HG02852 (cell line): ENCODE data around the gene RHAG.
"Not testable (repeated sequence)": the region's sequence is repeated elsewhere in the genome, so short reads cannot be mapped to it uniquely, and the experiment has no call there.

ENCODE experiments used
- ATAC-seq: cut with Tn5 transposase; IDR thresholded peaks from one replicate; pipeline ENCODE4 v1.9.1; 2021; ENCODE audit warnings: mild to moderate bottlenecking, moderate library complexity; ENCODE audit not compliant: unreplicated experiment

RHAG gene

GRCh38 chr6:49635978-49636712 lies 494 bp downstream of the RHAG start:
- ATAC-seq, result no peak

GRCh38 chr6:49635480-49635879 lies 1.2 kb downstream of the RHAG start:
- no peak for ATAC-seq

GRCh38 chr6:49634836-49635218 lies 1.8 kb downstream of the RHAG start:
- no peak for ATAC-seq

GRCh38 chr6:49634092-49634835 lies 2.4 kb downstream of the RHAG start:
- ATAC-seq, result no peak

GRCh38 chr6:49633541-49633940 lies 3.1 kb downstream of the RHAG start:
- ATAC-seq, result no peak

GRCh38 chr6:49632727-49633126 lies 3.9 kb downstream of the RHAG start:
- ATAC-seq, result no peak

GRCh38 chr6:49629485-49630088 lies 7.1 kb downstream of the RHAG start:
- ATAC-seq, result not testable (repeated sequence)

GRCh38 chr6:49626811-49627210 lies 9.8 kb downstream of the RHAG start:
- ATAC-seq, result no peak

DNA sequence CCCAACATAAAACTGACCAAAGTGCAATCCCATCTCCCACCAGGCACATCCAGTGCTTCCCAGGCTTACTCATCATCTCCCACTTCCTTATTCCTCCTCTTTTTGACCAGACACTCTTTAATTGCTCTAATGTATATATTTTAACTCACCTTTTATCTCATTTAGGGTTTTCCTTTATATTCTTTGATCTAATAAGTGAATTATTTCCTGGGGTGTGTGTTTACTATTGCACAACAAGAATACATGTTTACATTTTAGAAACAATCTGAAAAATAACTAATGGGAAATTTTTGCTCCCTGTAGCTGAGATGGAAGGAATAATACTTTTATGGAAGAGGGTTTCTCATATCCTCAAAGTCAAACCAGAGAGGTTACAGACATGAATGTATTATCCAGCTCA lies 18.4 kb downstream of the RHAG start:
- ATAC-seq, result no peak

DNA sequence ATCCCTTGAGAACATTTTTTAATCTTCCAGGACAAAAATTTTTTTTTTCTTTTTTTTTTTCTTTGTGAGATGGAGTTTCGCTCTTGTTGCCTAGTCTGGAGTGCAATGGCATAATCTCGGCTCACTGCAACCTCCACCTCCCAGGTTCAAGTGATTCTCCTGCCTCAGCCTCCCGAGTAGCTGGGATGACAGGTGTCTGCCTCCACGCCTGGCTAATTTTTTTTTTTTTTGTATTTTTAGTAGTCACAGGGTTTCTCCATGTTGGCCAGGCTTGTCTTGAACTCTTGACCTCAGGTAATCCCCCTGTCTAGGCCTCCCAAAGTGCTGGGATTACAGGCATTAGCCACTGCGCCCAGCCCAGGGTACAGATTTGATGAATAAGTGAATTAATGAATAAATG lies 22.5 kb downstream of the RHAG start:
- not testable (repeated sequence) for ATAC-seq

DNA sequence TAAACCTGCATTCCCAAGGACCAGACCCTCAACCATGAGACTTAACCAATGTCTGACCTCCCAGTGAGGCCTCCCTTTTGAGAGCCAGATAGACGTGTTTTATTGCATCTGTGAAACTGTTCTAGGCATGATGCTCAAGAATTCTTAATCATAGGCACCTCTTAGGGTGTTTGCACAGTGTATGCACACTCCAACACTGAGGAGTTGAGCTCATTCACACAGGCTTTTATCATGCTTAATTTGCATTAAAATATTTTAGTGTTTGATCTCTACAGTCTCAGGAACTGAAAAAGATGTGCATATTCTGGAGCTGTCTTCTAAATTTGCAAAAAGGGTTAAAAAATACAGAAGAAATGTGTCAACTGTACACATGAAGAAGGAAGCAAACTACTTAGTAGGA lies 27.4 kb downstream of the RHAG start:
- no peak for ATAC-seq

GRCh38 chr6:49608275-49608674 lies 28.4 kb downstream of the RHAG start:
- not testable (repeated sequence) for ATAC-seq

GRCh38 chr6:49607391-49607982 lies 29.2 kb downstream of the RHAG start:
- ATAC-seq, result no peak

- ATAC-seq, result peak; percentile 96
These were observed 29.8 kb downstream of the RHAG start for GRCh38 chr6:49606721-49607390.

- not testable (repeated sequence) for ATAC-seq
These were observed 32.6 kb downstream of the RHAG start for GRCh38 chr6:49604080-49604479.

GRCh38 chr6:49587262-49587661 lies 49.4 kb downstream of the RHAG start:
- ATAC-seq, result not testable (repeated sequence)

DNA sequence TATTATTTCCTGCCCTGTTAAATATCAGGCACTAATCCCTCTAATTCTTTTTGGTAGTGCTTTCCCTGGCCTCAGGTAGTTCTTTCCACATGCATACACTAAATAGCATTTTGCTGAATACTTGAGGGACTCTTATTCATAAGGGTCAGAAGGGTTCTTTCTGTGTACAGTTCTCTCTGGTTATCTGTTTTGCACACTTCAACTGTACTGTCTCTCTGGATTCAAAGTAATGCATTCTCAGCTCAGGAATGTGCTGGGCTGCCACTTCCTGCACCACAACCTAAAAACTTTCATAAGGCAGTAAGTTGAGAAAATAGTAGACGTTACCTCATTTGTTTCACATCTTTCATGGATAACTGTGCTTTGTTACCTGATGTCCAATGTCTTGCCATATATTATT lies 54.1 kb downstream of the RHAG start:
- no peak for ATAC-seq

DNA sequence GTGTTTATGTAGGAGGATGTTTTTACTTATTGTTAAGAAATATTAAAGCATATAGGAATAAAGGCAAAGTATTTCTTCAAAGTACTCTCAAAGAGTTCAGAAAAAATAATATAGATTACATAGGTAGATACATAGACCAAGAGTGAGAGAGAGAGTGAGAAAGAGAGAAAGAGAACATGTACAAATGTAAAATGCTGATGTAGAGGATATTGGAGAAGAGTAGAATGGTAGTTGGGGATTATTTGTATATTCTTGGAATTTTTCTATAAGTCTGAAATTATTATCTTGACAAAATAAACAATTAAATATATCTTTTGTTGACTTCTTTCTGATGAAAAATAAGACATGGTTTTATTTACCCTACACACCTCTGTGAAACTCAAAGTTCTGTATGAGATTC lies 57.0 kb downstream of the RHAG start:
- ATAC-seq, result no peak

DNA sequence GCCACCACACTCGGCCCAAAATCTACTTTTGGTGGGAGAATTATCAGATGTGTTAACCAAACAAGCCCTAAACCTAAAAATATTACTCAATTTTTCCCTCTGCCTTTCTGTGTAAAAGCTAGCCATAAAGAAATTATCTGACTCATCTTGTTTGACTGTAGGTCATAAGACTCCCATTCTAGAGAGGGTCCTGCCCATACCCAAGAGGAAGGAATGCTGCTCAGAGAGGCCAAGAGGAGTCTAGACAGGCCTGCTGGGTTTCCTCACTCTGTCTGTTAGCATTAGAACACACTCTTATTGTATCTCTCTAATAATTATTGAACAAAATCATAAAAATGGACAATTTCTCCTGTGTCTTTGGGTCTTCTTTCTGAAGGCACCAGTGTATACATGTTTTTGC lies 60.0 kb downstream of the RHAG start:
- ATAC-seq, result no peak

DNA sequence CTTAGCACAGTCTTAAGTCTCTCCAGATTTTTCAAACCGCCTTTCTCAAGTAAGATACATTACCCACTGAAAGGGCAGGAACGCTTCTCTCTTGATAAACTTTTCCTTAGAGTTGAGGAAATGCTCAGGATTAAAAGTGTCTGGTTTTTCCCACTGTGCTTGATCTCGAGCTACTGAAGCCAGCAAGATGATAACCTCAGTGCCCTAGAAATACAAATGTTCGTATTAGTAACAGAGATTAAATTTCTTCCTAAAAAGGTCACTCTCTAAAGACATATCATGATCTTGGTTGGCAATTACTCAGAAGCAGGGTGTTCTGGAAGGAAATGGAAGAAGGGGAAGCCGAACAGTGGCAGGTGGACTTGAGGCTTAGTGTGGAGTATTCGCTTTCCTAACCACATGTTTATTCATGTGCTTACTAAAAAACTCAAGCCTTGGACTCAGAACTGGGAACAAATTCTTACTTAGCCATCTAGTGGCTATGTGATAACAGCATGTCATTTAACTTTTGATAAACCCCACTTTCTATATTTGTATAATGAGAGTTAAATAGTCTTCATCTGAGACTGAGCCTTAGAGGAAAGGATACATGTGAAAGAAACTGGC lies 66.1 kb downstream of the RHAG start:
- no peak for ATAC-seq

GRCh38 chr6:49565855-49566254 lies 70.8 kb downstream of the RHAG start:
- ATAC-seq, result no peak
